SK-N-SH (cell line): ENCODE results near the gene SMIM5.

Source experiments
- POLR2AphosphoS5 ChIP-seq: IDR thresholded peaks from 2 replicates; pipeline ENCODE4 v1.6.1; 2012; ENCODE audit warnings: low read depth, low read length
- USF2 ChIP-seq: fragments of 150-350 bp; IDR thresholded peaks from 2 replicates; pipeline ENCODE4 v1.6.1; 2017; ENCODE audit warnings: antibody characterized with exemption, low read length, low read depth, borderline replicate concordance
- TF ChIP-seq, protein P1 (sequence below): fragments of 200-600 bp; sonication (generic); IDR thresholded peaks from 2 replicates; pipeline ENCODE4 v1.6.1; 2017; ENCODE audit warnings: antibody characterized with exemption, mild to moderate bottlenecking, moderate library complexity

DNA sequence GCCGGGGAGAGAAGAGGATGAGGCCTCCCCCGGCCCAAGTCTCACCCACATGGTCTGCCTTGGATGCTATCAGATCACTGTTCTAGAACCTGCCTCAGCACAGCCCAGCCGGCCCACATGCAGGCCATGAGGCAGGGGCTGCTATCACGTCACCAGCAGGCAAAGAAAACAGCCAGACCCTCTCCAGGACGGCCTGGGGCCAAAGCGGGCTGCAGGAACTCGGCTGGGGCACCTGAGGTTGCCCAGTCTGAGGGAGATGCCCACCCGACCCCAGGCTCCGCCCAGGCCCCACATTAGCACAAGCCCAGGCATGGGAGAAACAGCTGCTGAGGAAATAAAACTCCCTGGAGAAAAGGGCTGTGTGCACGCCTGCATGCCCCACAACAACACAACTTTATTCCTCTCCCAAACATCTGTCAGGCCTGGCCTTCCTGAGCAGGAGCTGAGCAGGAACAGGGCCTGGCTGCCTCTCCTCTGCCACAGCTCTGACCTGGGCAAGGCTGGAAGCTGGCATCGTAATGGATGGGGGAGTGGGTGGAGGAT is 6.7 kb upstream of the SMIM5 start:
- TF ChIP-seq, protein P1, sequence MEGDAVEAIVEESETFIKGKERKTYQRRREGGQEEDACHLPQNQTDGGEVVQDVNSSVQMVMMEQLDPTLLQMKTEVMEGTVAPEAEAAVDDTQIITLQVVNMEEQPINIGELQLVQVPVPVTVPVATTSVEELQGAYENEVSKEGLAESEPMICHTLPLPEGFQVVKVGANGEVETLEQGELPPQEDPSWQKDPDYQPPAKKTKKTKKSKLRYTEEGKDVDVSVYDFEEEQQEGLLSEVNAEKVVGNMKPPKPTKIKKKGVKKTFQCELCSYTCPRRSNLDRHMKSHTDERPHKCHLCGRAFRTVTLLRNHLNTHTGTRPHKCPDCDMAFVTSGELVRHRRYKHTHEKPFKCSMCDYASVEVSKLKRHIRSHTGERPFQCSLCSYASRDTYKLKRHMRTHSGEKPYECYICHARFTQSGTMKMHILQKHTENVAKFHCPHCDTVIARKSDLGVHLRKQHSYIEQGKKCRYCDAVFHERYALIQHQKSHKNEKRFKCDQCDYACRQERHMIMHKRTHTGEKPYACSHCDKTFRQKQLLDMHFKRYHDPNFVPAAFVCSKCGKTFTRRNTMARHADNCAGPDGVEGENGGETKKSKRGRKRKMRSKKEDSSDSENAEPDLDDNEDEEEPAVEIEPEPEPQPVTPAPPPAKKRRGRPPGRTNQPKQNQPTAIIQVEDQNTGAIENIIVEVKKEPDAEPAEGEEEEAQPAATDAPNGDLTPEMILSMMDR = no peak
- TF ChIP-seq POLR2AphosphoS5 (no peak), USF2 (no peak)
